ENCODE data around the gene ABLIM2. TPM values are rescaled to one million over a fixed set of nuclear protein-coding genes. Genes with fewer than 3 reads are reported as not detected.

ABLIM2 gene
- total and polyA plus RNA-seq, 10 of the 15 experiments (the other 5 are each of a cell fraction or from before 2014, with no cell fraction given): 0.03 to 0.15 (median 0.05) TPM; not detected in 7

- CTCF ChIA-PET: no interaction called here
- intact Hi-C loops (cut with micrococcal nuclease; ENCODE audit: unreplicated experiment): no loop called here
- RAD21 ChIA-PET (ENCODE audit: unreplicated experiment): no interaction called here
- no peaks in the 10 kb centered on the region for H4K20me1 ChIP-seq (ENCODE audit: control insufficient read depth, insufficient read depth)
- SMC1A ChIA-PET (ENCODE audit: uncharacterized antibody, unreplicated experiment): no interaction called here
- H3K4me3 ChIP-seq: no peak overlapping the region
- no peak for TF ChIP-seq NR2C1 (IDR thresholded peaks at IDR 0.05)
- TF ChIP-seq JUND (IDR thresholded peaks at IDR 0.05; ENCODE audit: low read depth, low read length): no peak
- TF ChIP-seq RAD21 (IDR thresholded peaks at IDR 0.05; ENCODE audit: insufficient read depth, low read depth, low read length): no peak
- no peak for TF ChIP-seq ZZZ3 (IDR thresholded peaks at IDR 0.05; ENCODE audit: control insufficient read depth, insufficient read length, low read depth)
- TF ChIP-seq SREBF2 (IDR thresholded peaks at IDR 0.05; ENCODE audit: low read length): no peak
- no peak for TF ChIP-seq ASH2L (IDR thresholded peaks at IDR 0.05; ENCODE audit: borderline replicate concordance, low read depth)
- TF ChIP-seq NFXL1 (IDR thresholded peaks at IDR 0.05; ENCODE audit: borderline replicate concordance): no peak
- no peak for TF ChIP-seq RAD51 (IDR thresholded peaks at IDR 0.05)
- TF ChIP-seq ZBTB4 (CRISPR knock-in tag; IDR thresholded peaks at IDR 0.05): no peak
- no peak for TF ChIP-seq MYC (IDR thresholded peaks at IDR 0.05; ENCODE audit: insufficient read depth, insufficient read length, insufficient replicate concordance, low read length, severe bottlenecking)
- TF ChIP-seq TCF12 (IDR thresholded peaks at IDR 0.05; ENCODE audit: low read depth, low read length): no peak
- TF ChIP-seq REST (IDR thresholded peaks at IDR 0.05; ENCODE audit: low read depth, low read length): no peak
- no peak for TF ChIP-seq E2F8 (IDR thresholded peaks at IDR 0.05; ENCODE audit: low read depth, partially characterized antibody)
- TF ChIP-seq EED (IDR thresholded peaks at IDR 0.05; ENCODE audit: low read depth): no peak
- TF ChIP-seq SIX5 (IDR thresholded peaks at IDR 0.05; ENCODE audit: low read depth, low read length, severe bottlenecking): no peak
- ATAC-seq: no peak
- no peak for DNase-seq (ENCODE audit: low read depth, low spot score)
- H2AFZ ChIP-seq (ENCODE audit: control insufficient read depth, low read depth, low read length): no peak overlapping the region
- H3K36me3 ChIP-seq (ENCODE audit: control insufficient read depth in 2 of 2, insufficient read depth in 2 of 2, low read length in 1 of 2): no peaks in the 10 kb centered on the region
- H3K27ac ChIP-seq (ENCODE audit: control insufficient read depth, insufficient read depth): no peak overlapping the region
- H3K27me3 ChIP-seq (replicated peaks in 1 of 2; ENCODE audit: control insufficient read depth in 2 of 2, insufficient read depth in 2 of 2, low read length in 1 of 2): no peaks in the 10 kb centered on the region; a peak in 2 of 4 replicates
- no peak overlapping the region for H3K4me2 ChIP-seq (ENCODE audit: control insufficient read depth, insufficient read depth)
- no peaks in the 10 kb centered on the region for H3K9me3 ChIP-seq (replicated peaks; ENCODE audit: control insufficient read depth, insufficient read depth, low read length)
- in situ Hi-C loops (cut with MboI): no loop called here
- POLR2A ChIA-PET: no interaction called here
- no peaks in the 10 kb centered on the region for H3K4me1 ChIP-seq (ENCODE audit: control insufficient read depth, insufficient read depth, low read length)
- no peak overlapping the region for H3K9ac ChIP-seq (ENCODE audit: control insufficient read depth, insufficient read depth, low read length)
- H3K79me2 ChIP-seq (ENCODE audit: control insufficient read depth, insufficient read depth, low read length): no peaks in the 10 kb centered on the region
- no TSS peak for BruUV-seq (replicated peaks)
- WGBS (ENCODE audit: insufficient coverage, insufficient replicate concordance, low lambda C conversion rate, missing lambda C conversion rate): 75% methylated on average over 7 of the region's 7 CpGs
- FAIRE-seq: no peak
Measured at GRCh38 chr4:7995135-7995534, 163.5 kb downstream of the ABLIM2 start.
